GM12878 (cell line): ENCODE results near the gene MEIS2. TPM values are rescaled to one million over a fixed set of nuclear protein-coding genes. Genes with fewer than 3 reads are reported as not detected.

Experiments
- ATAC-seq: fragments of 200-7000 bp; cut with Tn5 transposase; 3 replicates; pipeline ENCODE4 v1.9.1; 2020; ENCODE audit warnings: mild to moderate bottlenecking, moderate library complexity
- BruUV-seq: library from RNA; stranded (reverse); fragments of 400-500 nt; replicated peaks from 2 replicates; lab custom pipeline; 2021; lab: Mats Ljungman, UMichigan
- CTCF ChIA-PET: fragments of 300-600 bp; sonication (Branson Sonifier 250); formaldehyde crosslinking; extraction: SDS; loops from one replicate; lab custom pipeline; 2021; ENCODE audit warnings: inconsistent platforms; lab: Yijun Ruan, JAX
- POLR2A ChIA-PET: fragments of 350-600 bp; formaldehyde crosslinking; extraction: SDS; loops from one replicate; lab custom pipeline; 2021; ENCODE audit warnings: inconsistent platforms; lab: Charles Lee
- RAD21 ChIA-PET: fragments of 300-600 bp; sonication (Branson Sonifier 250); formaldehyde crosslinking; loops from one replicate; lab custom pipeline; 2023; ENCODE audit warnings: antibody characterized with exemption; ENCODE audit not compliant: unreplicated experiment; lab: Charles Lee
- SMC1A ChIA-PET: fragments of 300-600 bp; sonication (Branson Sonifier 250); formaldehyde crosslinking; loops from one replicate; lab custom pipeline; 2023; ENCODE audit not compliant: unreplicated experiment, uncharacterized antibody; lab: Charles Lee
- DNase-seq: peaks from one replicate; pipeline ENCODE4 v3.0.0-alpha.2; 2011; ENCODE audit warnings: low read depth, low spot score
- FAIRE-seq: peaks from 3 replicates; lab custom pipeline; 2011; peaks lifted over from hg19 to GRCh38; lab: Jason Lieb, UNC
- H2AFZ ChIP-seq: 2 replicates; pipeline ENCODE4 v1.6.0; 2011; ENCODE audit warnings: low read depth, low read length, control low read depth; ENCODE audit not compliant: control insufficient read depth
- H3K27ac ChIP-seq: 2 replicates; pipeline ENCODE4 v1.5.1; 2011; ENCODE audit warnings: control low read depth; ENCODE audit not compliant: control insufficient read depth, insufficient read depth
- H3K27me3 ChIP-seq, 2 experiments: replicated peaks in 1 of 2; 2 replicates each; pipeline versions ENCODE4 v1.6.0 to v1.6.1; 2011; ENCODE audit warnings: low read length in 1 of 2; ENCODE audit not compliant: control insufficient read depth in 2 of 2, insufficient read depth in 2 of 2
- H3K36me3 ChIP-seq, 2 experiments: 2 replicates each; pipeline ENCODE4 v1.5.1; 2011; ENCODE audit warnings: low read length in 1 of 2; ENCODE audit not compliant: control insufficient read depth in 2 of 2, insufficient read depth in 2 of 2
- H3K4me1 ChIP-seq: 2 replicates; pipeline ENCODE4 v1.6.1; 2011; ENCODE audit warnings: mild to moderate bottlenecking, low read length, moderate library complexity, mixed read lengths; ENCODE audit not compliant: control insufficient read depth, insufficient read depth
- H3K4me2 ChIP-seq: 2 replicates; pipeline ENCODE4 v1.6.0; 2011; ENCODE audit warnings: control low read depth; ENCODE audit not compliant: control insufficient read depth, insufficient read depth
- H3K4me3 ChIP-seq: fragments of 200-600 bp; sonication (generic); 2 replicates; pipeline ENCODE4 v1.5.1; 2016
- H3K79me2 ChIP-seq: 2 replicates; pipeline ENCODE4 v1.6.0; 2011; ENCODE audit warnings: low read length; ENCODE audit not compliant: control insufficient read depth, insufficient read depth
- H3K9ac ChIP-seq: 2 replicates; pipeline ENCODE4 v1.8.0; 2011; ENCODE audit warnings: low read length, control low read depth, mixed read lengths; ENCODE audit not compliant: control insufficient read depth, insufficient read depth
- H3K9me3 ChIP-seq: replicated peaks from 3 replicates; pipeline ENCODE4 v1.5.1; 2011; ENCODE audit warnings: mild to moderate bottlenecking, low read length; ENCODE audit not compliant: control insufficient read depth, insufficient read depth
- H4K20me1 ChIP-seq: 2 replicates; pipeline ENCODE4 v1.6.0; 2011; ENCODE audit not compliant: control insufficient read depth, insufficient read depth
- BCLAF1 ChIP-seq: fragments of 450-650 bp; IDR thresholded peaks from 2 replicates; pipeline ENCODE4 v1.6.1; 2017; ENCODE audit warnings: antibody characterized with exemption, mild to moderate bottlenecking, moderate library complexity
- CEBPZ ChIP-seq: fragments of 150-350 bp; IDR thresholded peaks from 2 replicates; pipeline ENCODE4 v1.6.1; 2016; ENCODE audit warnings: low read depth, low read length
- E4F1 ChIP-seq: fragments of 450-650 bp; IDR thresholded peaks from 2 replicates; pipeline ENCODE4 v1.6.1; 2018; ENCODE audit warnings: borderline replicate concordance, mild to moderate bottlenecking; ENCODE audit not compliant: partially characterized antibody
- JUND ChIP-seq: IDR thresholded peaks from 2 replicates; pipeline ENCODE4 v1.6.1; 2012; ENCODE audit warnings: low read depth, mild to moderate bottlenecking, low read length, improper control_type of control experiment, moderate library complexity
- NKRF ChIP-seq: fragments of 450-650 bp; conservative IDR thresholded peaks from 2 replicates; pipeline ENCODE4 v1.6.1; 2017; ENCODE audit warnings: mild to moderate bottlenecking, moderate library complexity
- RELA ChIP-seq: fragments of 450-650 bp; IDR thresholded peaks from 2 replicates; pipeline ENCODE4 v1.8.0; 2014; ENCODE audit warnings: borderline replicate concordance; ENCODE audit not compliant: partially characterized antibody
- SMARCA5 ChIP-seq: fragments of 450-650 bp; IDR thresholded peaks from 2 replicates; pipeline ENCODE4 v1.6.1; 2017; ENCODE audit warnings: mild to moderate bottlenecking
- TAF1 ChIP-seq: IDR thresholded peaks from 2 replicates; pipeline ENCODE4 v1.6.1; 2011; ENCODE audit warnings: mild to moderate bottlenecking, low read depth, low read length, borderline replicate concordance
- TCF12 ChIP-seq: IDR thresholded peaks from 2 replicates; pipeline ENCODE4 v1.6.1; 2011; ENCODE audit warnings: low read depth, mild to moderate bottlenecking, low read length
- YBX1 ChIP-seq: fragments of 450-650 bp; IDR thresholded peaks from 2 replicates; pipeline ENCODE4 v1.6.1; 2016; ENCODE audit warnings: antibody characterized with exemption
- in situ Hi-C: fragments of 300-500 bp; cut with MboI; formaldehyde crosslinking; loops from 9 replicates; pipeline ENCODE4 v1.14.3; 2018; ENCODE audit warnings: mixed read lengths
- intact Hi-C: fragments of 100-400 bp; cut with micrococcal nuclease; formaldehyde crosslinking; loops from one replicate; pipeline ENCODE4 v1.14.2; 2022; ENCODE audit not compliant: unreplicated experiment
- polyA plus RNA-seq, 11 experiments: library from polyadenylated mRNA; depleted of rRNA in 4 of 11; unstranded in 6 of 11; stranded (reverse) in 5 of 11; fragments of >200 nt; fragmentation: Nextera tagmentation in 4 of 11; fragmentation: Illumina TruSeq in 1 of 11; extraction: Ambion mirVana in 4 of 11; extraction: Trizol in 1 of 11; gene quantifications; 1 replicate in 1 of 11; 2 replicates in 10 of 11; pipeline versions ENCODE4 v1.2.1 to v1.2.3, GENCODE V29; 2011 to 2016; ENCODE audit warnings: inconsistent platforms in 2 of 11, missing spikeins in 2 of 11, low read depth in 1 of 11
- total RNA-seq, 4 experiments: library from RNA; depleted of rRNA in 3 of 4; stranded (reverse); fragments of >200 nt in 3 of 4; fragmentation: Illumina TruSeq in 1 of 4; extraction: Trizol in 1 of 4; gene quantifications; 2 replicates each; pipeline versions ENCODE4 v1.2.1 to v1.2.3, GENCODE V29; 2013 to 2021

The MEIS2 gene
- total and polyA plus RNA-seq, 10 of the 15 experiments (the other 5 are each of a cell fraction or from before 2014, with no cell fraction given), result 9.2 to 54.0 (median 20.4) TPM

GRCh38 chr15:36992454-36992853 is 107.9 kb downstream of the MEIS2 start (continued):
- TF ChIP-seq NKRF (no peak), RELA (no peak), TAF1 (no peak), TCF12 (no peak)

- no peak overlapping the region for H3K4me3 ChIP-seq
- no peaks in the 10 kb centered on the region for H3K4me1 ChIP-seq
- DNase-seq (no peak), FAIRE-seq (no peak), ATAC-seq (no peak)
- ChIA-PET CTCF (interaction anchor here (0.6 to 1.3 kb wide), 2 partner anchors 10 to 477 kb away, joined by 3 read pairs; no protein-coding TSS in a partner anchor), RAD21 (no interaction called here), SMC1A (interaction anchor here (0.8 to 3.2 kb wide), 6 partner anchors 10 to 99 kb away, joined by 3 to 13 read pairs (median 4); no protein-coding TSS in a partner anchor), POLR2A (no interaction called here)
- no peaks in the 10 kb centered on the region for H3K27me3 ChIP-seq
- in situ Hi-C loops, result no loop called here
- no peaks in the 10 kb centered on the region; the same call in 1 of the 3 replicates for H3K9me3 ChIP-seq
- no peaks in the 10 kb centered on the region for H4K20me1 ChIP-seq
- intact Hi-C loops, result no loop called here
- H3K27ac ChIP-seq, result no peak overlapping the region
- peaks cover 0 to 4% of the 10 kb centered on the region in 2 experiments; a peak in 1 of 4 replicates for H3K36me3 ChIP-seq
- no peaks in the 10 kb centered on the region for H3K79me2 ChIP-seq
- no TSS peak for BruUV-seq
- no peak overlapping the region for H3K9ac ChIP-seq
- H2AFZ ChIP-seq, result no peak overlapping the region
- no peak overlapping the region for H3K4me2 ChIP-seq
- TF ChIP-seq E4F1 (no peak), YBX1 (no peak), BCLAF1 (no peak), JUND (no peak), SMARCA5 (no peak), CEBPZ (no peak)
These were observed 111.4 kb downstream of the MEIS2 start for GRCh38 chr15:36988947-36989346.
